H1 (cell line): Measurements from ENCODE around the gene CYP17A1. TPM values are rescaled to one million over a fixed set of nuclear protein-coding genes. Genes with fewer than 3 reads are reported as not detected.

ENCODE experiments used
- CTCF ChIA-PET: fragments of 300-600 bp; sonication (Branson Sonifier 250); formaldehyde crosslinking; loops from one replicate; lab custom pipeline; 2021; ENCODE audit not compliant: partially characterized antibody; lab: Charles Lee
- POLR2A ChIA-PET: fragments of 300-600 bp; sonication (Branson Sonifier 250); formaldehyde crosslinking; loops from one replicate; lab custom pipeline; 2021; ENCODE audit warnings: inconsistent platforms; ENCODE audit not compliant: partially characterized antibody; lab: Charles Lee
- DNase-seq, 2 experiments: peaks; one replicate each; pipeline versions ENCODE4 v3.0.0 to v3.0.0-alpha.2; 2010 to 2022; ENCODE audit warnings: low spot score in 2 of 2, low read depth in 1 of 2, mixed read lengths in 1 of 2
- FAIRE-seq: peaks from 2 replicates; lab custom pipeline; 2011; peaks lifted over from hg19 to GRCh38; lab: Jason Lieb, UNC
- H2AFZ ChIP-seq: 2 replicates; pipeline ENCODE4 v1.8.1; 2012; ENCODE audit warnings: low read length, inconsistent platforms
- H2AK5ac ChIP-seq: 2 replicates; pipeline ENCODE4 v1.6.1; 2013; ENCODE audit warnings: low read depth, low read length
- H2BK120ac ChIP-seq: replicated peaks from 2 replicates; pipeline ENCODE3; 2013; ENCODE audit warnings: low read depth, low read length, inconsistent platforms
- H2BK12ac ChIP-seq: 2 replicates; pipeline ENCODE4 v1.6.1; 2013; ENCODE audit warnings: low read depth, low read length
- H2BK15ac ChIP-seq: 2 replicates; pipeline ENCODE4 v1.6.1; 2013; ENCODE audit warnings: low read length
- H2BK20ac ChIP-seq: 2 replicates; pipeline ENCODE4 v1.6.1; 2013; ENCODE audit warnings: low read length
- H2BK5ac ChIP-seq: 2 replicates; pipeline ENCODE4 v1.6.1; 2013; ENCODE audit warnings: low read depth, low read length
- H3K14ac ChIP-seq: 2 replicates; pipeline ENCODE4 v1.6.1; 2013; ENCODE audit warnings: inconsistent platforms; ENCODE audit not compliant: insufficient read length
- H3K18ac ChIP-seq: 2 replicates; pipeline ENCODE4 v1.6.1; 2013; ENCODE audit warnings: low read length; ENCODE audit errors: extremely low read depth
- H3K23ac ChIP-seq: 2 replicates; pipeline ENCODE4 v1.6.1; 2013; ENCODE audit warnings: inconsistent platforms; ENCODE audit not compliant: insufficient read length
- H3K23me2 ChIP-seq: 2 replicates; pipeline ENCODE4 v1.6.1; 2013; ENCODE audit warnings: low read depth, low read length
- H3K27ac ChIP-seq: 2 replicates; pipeline ENCODE4 v1.6.1; 2011; ENCODE audit warnings: low read depth, low read length, inconsistent platforms
- H3K27me3 ChIP-seq, 4 experiments: replicated peaks in 1 of 4; 1 replicate in 1 of 4; 2 replicates in 3 of 4; pipeline versions ENCODE4 v1.6.1 to v1.8.1; 2011 to 2013; ENCODE audit warnings: low read length in 3 of 4, mild to moderate bottlenecking in 3 of 4, inconsistent platforms in 2 of 4, mixed read lengths in 2 of 4, moderate library complexity in 1 of 4; ENCODE audit not compliant: control insufficient read depth in 3 of 4, insufficient read depth in 3 of 4; ENCODE audit errors: extremely low read depth in 1 of 4
- H3K36me3 ChIP-seq, 4 experiments: 2 replicates each; pipeline versions ENCODE4 v1.6.1 to v1.8.1; 2011 to 2013; ENCODE audit warnings: mild to moderate bottlenecking in 4 of 4, low read length in 3 of 4, moderate library complexity in 2 of 4, control low read depth in 1 of 4, inconsistent platforms in 1 of 4; ENCODE audit not compliant: insufficient read depth in 4 of 4, control insufficient read depth in 2 of 4
- H3K4ac ChIP-seq: replicated peaks from 2 replicates; pipeline ENCODE3; 2013; ENCODE audit warnings: low read length, low read depth, mixed read lengths, inconsistent platforms; ENCODE audit not compliant: insufficient read length
- H3K4me1 ChIP-seq, 4 experiments: replicated peaks in 1 of 4; 1 replicate in 1 of 4; 2 replicates in 3 of 4; pipeline versions ENCODE4 v1.6.1 to v1.8.1; 2011 to 2013; ENCODE audit warnings: low read length in 3 of 4, inconsistent platforms in 2 of 4, mixed read lengths in 1 of 4; ENCODE audit not compliant: insufficient read depth in 4 of 4, control insufficient read depth in 3 of 4
- H3K4me2 ChIP-seq, 2 experiments: 2 replicates each; pipeline versions ENCODE4 v1.6.1 to v1.8.1; 2011 to 2013; ENCODE audit warnings: low read depth in 2 of 2, low read length in 2 of 2, control low read depth in 1 of 2, inconsistent platforms in 1 of 2, mild to moderate bottlenecking in 1 of 2; ENCODE audit not compliant: insufficient read depth in 1 of 2
- H3K4me3 ChIP-seq, 4 experiments: fragments of 200-600, 300-600 bp in 1 of 4; sonication (generic), shearing (Covaris generic), sonication (Bioruptor Twin) in 1 of 4; 2 replicates each; pipeline versions ENCODE4 v1.5.1 to v1.8.1; 2011 to 2016; ENCODE audit warnings: low read length in 4 of 4, low read depth in 3 of 4, control low read depth in 2 of 4, inconsistent platforms in 2 of 4, mild to moderate bottlenecking in 2 of 4, mixed read lengths in 1 of 4, moderate library complexity in 1 of 4; ENCODE audit not compliant: insufficient read depth in 2 of 4; ENCODE audit errors: extremely low read depth in 1 of 4
- H3K56ac ChIP-seq: replicated peaks from 2 replicates; pipeline ENCODE3; 2013; ENCODE audit warnings: low read depth, mild to moderate bottlenecking, mixed read lengths, low read length, inconsistent platforms; ENCODE audit not compliant: insufficient read length
- H3K79me1 ChIP-seq: 2 replicates; pipeline ENCODE4 v1.6.1; 2013; ENCODE audit warnings: low read depth, low read length, control low read depth
- H3K79me2 ChIP-seq, 2 experiments: 2 replicates each; pipeline versions ENCODE4 v1.6.1 to v1.8.1; 2012 to 2013; ENCODE audit warnings: low read length in 2 of 2, mild to moderate bottlenecking in 2 of 2, inconsistent platforms in 1 of 2; ENCODE audit not compliant: insufficient read depth in 2 of 2, control insufficient read depth in 1 of 2
- H3K9ac ChIP-seq, 4 experiments: replicated peaks in 1 of 4; 1 replicate in 1 of 4; 2 replicates in 3 of 4; pipeline versions ENCODE4 v1.6.1 to v1.8.1; 2011 to 2013; ENCODE audit warnings: low read depth in 3 of 4, low read length in 3 of 4, control low read depth in 2 of 4, mild to moderate bottlenecking in 2 of 4, moderate library complexity in 2 of 4, inconsistent platforms in 1 of 4; ENCODE audit errors: extremely low read depth in 1 of 4
- H3K9me3 ChIP-seq, 2 experiments: 2 replicates each; pipeline versions ENCODE4 v1.6.1 to v1.8.1; 2012 to 2013; ENCODE audit warnings: mild to moderate bottlenecking in 2 of 2, moderate library complexity in 2 of 2, control low read depth in 1 of 2, inconsistent platforms in 1 of 2, low read depth in 1 of 2, low read length in 1 of 2, mixed read lengths in 1 of 2; ENCODE audit not compliant: insufficient read depth in 2 of 2
- H4K20me1 ChIP-seq, 2 experiments: replicated peaks in 1 of 2; 2 replicates each; pipeline versions ENCODE3 to v1.8.1; 2011 to 2013; ENCODE audit warnings: inconsistent platforms in 2 of 2, low read length in 2 of 2, mild to moderate bottlenecking in 1 of 2; ENCODE audit not compliant: insufficient read depth in 2 of 2, control insufficient read depth in 1 of 2
- H4K5ac ChIP-seq: 2 replicates; pipeline ENCODE4 v1.6.1; 2013; ENCODE audit warnings: low read length, low read depth, mixed read lengths, inconsistent platforms; ENCODE audit not compliant: insufficient read length
- H4K8ac ChIP-seq: 2 replicates; pipeline ENCODE4 v1.8.0; 2013; ENCODE audit warnings: mild to moderate bottlenecking, moderate library complexity, low read length, inconsistent platforms; ENCODE audit not compliant: insufficient read depth; ENCODE audit errors: extremely low read depth
- H4K91ac ChIP-seq: replicated peaks from 2 replicates; pipeline ENCODE3; 2013; ENCODE audit warnings: low read length, mixed read lengths, inconsistent platforms; ENCODE audit not compliant: insufficient read length
- HDAC6 ChIP-seq: IDR thresholded peaks from one replicate; pipeline ENCODE4 v1.7.1; 2012; ENCODE audit warnings: low read depth, mild to moderate bottlenecking, inconsistent platforms, low read length, moderate library complexity
- POLR2A ChIP-seq, 2 experiments: IDR thresholded peaks; 1 replicate in 1 of 2; 2 replicates in 1 of 2; pipeline ENCODE4 v1.6.1; 2011; ENCODE audit warnings: low read depth in 2 of 2, low read length in 2 of 2, mild to moderate bottlenecking in 2 of 2; ENCODE audit errors: control extremely low read depth in 1 of 2
- POU5F1 ChIP-seq: IDR thresholded peaks from 2 replicates; pipeline ENCODE4 v1.6.1; 2011; ENCODE audit warnings: low read depth, mild to moderate bottlenecking, low read length, moderate library complexity
- RAD21 ChIP-seq, 2 experiments: IDR thresholded peaks in 1 of 2; conservative IDR thresholded peaks in 1 of 2; 2 replicates each; pipeline ENCODE4 v1.6.1; 2011; ENCODE audit warnings: low read depth in 2 of 2, low read length in 2 of 2, improper control_type of control experiment in 1 of 2, inconsistent platforms in 1 of 2, mild to moderate bottlenecking in 1 of 2, moderate library complexity in 1 of 2
- RXRA ChIP-seq: IDR thresholded peaks from 2 replicates; pipeline ENCODE4 v1.6.1; 2011; ENCODE audit warnings: low read depth, mild to moderate bottlenecking, low read length, moderate library complexity; ENCODE audit not compliant: insufficient read depth
- SAP30 ChIP-seq: fragments of 300-600 bp; sonication (generic); IDR thresholded peaks from 2 replicates; pipeline ENCODE4 v1.7.1; 2012; ENCODE audit warnings: low read length, moderate library complexity, mild to moderate bottlenecking, inconsistent platforms; ENCODE audit not compliant: insufficient read depth, insufficient replicate concordance
- SIN3A ChIP-seq, 2 experiments: IDR thresholded peaks in 1 of 2; conservative IDR thresholded peaks in 1 of 2; 2 replicates each; pipeline ENCODE4 v1.6.1; 2011 to 2012; ENCODE audit warnings: low read length in 2 of 2, improper control_type of control experiment in 1 of 2, low read depth in 1 of 2, mild to moderate bottlenecking in 1 of 2
- SIX5 ChIP-seq: IDR thresholded peaks from 2 replicates; pipeline ENCODE4 v1.6.1; 2011; ENCODE audit warnings: mild to moderate bottlenecking, low read depth, low read length
- TAF1 ChIP-seq: IDR thresholded peaks from 2 replicates; pipeline ENCODE4 v1.6.1; 2011; ENCODE audit warnings: mild to moderate bottlenecking, low read depth, low read length
- WGBS, 2 experiments: shearing (Covaris generic) in 1 of 2; methylation state at CpG; one replicate each; pipeline versions ENCODE4 v1.1.6 to v1.1.7; 2013 to 2015; ENCODE audit warnings: low lambda C conversion rate in 2 of 2, mixed read lengths in 2 of 2, inconsistent platforms in 1 of 2, low coverage in 1 of 2, missing lambda C conversion rate in 1 of 2; ENCODE audit not compliant: insufficient replicate concordance in 2 of 2, insufficient coverage in 1 of 2, insufficient read length in 1 of 2; ENCODE audit errors: extremely low coverage in 1 of 2, missing lambda C conversion rate in 1 of 2; 5-methylcytosine and 5-hydroxymethylcytosine counted together
- polyA plus RNA-seq, 7 experiments: library from polyadenylated mRNA; depleted of rRNA in 3 of 7; stranded (reverse) in 5 of 7; unstranded in 2 of 7; fragments of >200 nt in 5 of 7; fragments of 200-250 nt in 2 of 7; gene quantifications; 1 replicate in 5 of 7; 2 replicates in 1 of 7; 4 replicates in 1 of 7; pipeline versions ENCODE4 v1.2.1 to v1.2.3, GENCODE V29; 2011 to 2013; ENCODE audit warnings: missing spikeins in 2 of 7, mixed read lengths in 2 of 7
- total RNA-seq: library from RNA; stranded (reverse); fragmentation: NEBNext Ultra II Directional; extraction: Animal tissue kit (Norgen Biotek cat#: 25700); gene quantifications from 2 replicates; pipeline ENCODE4 v1.2.1, GENCODE V29; 2021
- TF ChIP-seq, protein P1 (sequence below), 3 experiments: IDR thresholded peaks; 1 replicate in 2 of 3; 2 replicates in 1 of 3; pipeline versions ENCODE4 v1.5.1 to v1.6.1; 2011; ENCODE audit warnings: low read length in 3 of 3, mild to moderate bottlenecking in 3 of 3, inconsistent platforms in 2 of 3, low read depth in 1 of 3, moderate library complexity in 1 of 3; ENCODE audit not compliant: insufficient read depth in 1 of 3; ENCODE audit errors: control extremely low read depth in 1 of 3

CYP17A1 gene
- total and polyA plus RNA-seq, 2 of the 8 experiments (the other 6 are each of a cell fraction or from before 2014, with no cell fraction given) = not detected

DNA sequence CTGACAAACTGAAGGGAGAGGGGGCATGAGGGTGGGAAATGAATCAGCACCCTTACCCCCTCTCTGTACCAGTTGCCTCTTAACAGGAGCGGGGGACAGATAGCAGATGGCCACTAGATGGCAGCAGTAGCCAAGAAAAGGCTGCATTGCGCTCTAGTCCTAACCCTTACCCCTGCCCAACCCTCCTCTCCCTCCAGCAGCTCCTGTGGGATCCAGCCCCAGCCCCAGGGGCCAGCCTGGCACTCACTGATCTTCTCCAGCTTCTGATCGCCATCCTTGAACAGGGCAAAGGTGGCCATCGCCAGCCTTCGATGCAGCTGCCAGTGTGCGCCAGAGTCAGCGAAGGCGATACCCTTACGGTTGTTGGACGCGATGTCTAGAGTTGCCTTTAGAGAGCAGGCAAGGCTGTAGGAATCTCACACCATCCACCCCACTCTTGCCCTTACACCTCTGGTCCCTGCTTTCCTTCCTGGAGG lies 2.2 kb downstream of the CYP17A1 start:
- no peaks in the 10 kb centered on the region for H3K9me3 ChIP-seq
- no peaks in the 10 kb centered on the region; a peak in 1 of 7 replicates for H3K27me3 ChIP-seq
- H3K4me2 ChIP-seq = no peak overlapping the region
- no peak overlapping the region for H2BK5ac ChIP-seq
- FAIRE-seq (peak; percentile 85), DNase-seq (peak; percentile 62 to 88)
- no peak overlapping the region for H3K56ac ChIP-seq
- no peak overlapping the region for H2AK5ac ChIP-seq
- H3K9ac ChIP-seq = no peak overlapping the region
- peak overlapping the region; percentile 36 for H4K91ac ChIP-seq
- peak overlapping the region; percentile 97 for H2AFZ ChIP-seq
- H3K4ac ChIP-seq = no peak overlapping the region
- 0 out of 7 replicates have a peak, but pooled peaks cover 0 to 2% (median 0%) of the 10 kb centered on the region in 4 experiments for H3K4me1 ChIP-seq
- H4K20me1 ChIP-seq = no peaks in the 10 kb centered on the region
- no peak overlapping the region for H3K14ac ChIP-seq
- no peaks in the 10 kb centered on the region; the same call in 1 of the 2 replicates for H3K23me2 ChIP-seq
- peak overlapping the region; percentile 42; the same call in 1 of the 2 replicates for H2BK12ac ChIP-seq
- peak overlapping the region; percentile 39; the same call in 1 of the 2 replicates for H4K8ac ChIP-seq
- CTCF ChIA-PET = interaction anchor here (0.6 to 11.3 kb wide), 38 partner anchors 8 to 478 kb away, joined by 3 to 118 read pairs (median 4); partner anchors contain the start of gene CNNM2
- POLR2A ChIA-PET = interaction anchor here (1.1 to 2.0 kb wide), 2 partner anchors 19 to 80 kb away, joined by 3 to 5 read pairs; partner anchors contain the start of gene BORCS7
- no peak overlapping the region for H3K18ac ChIP-seq
- H2BK120ac ChIP-seq = no peak overlapping the region
- H2BK20ac ChIP-seq = 0 out of 2 replicates have a peak overlapping the region, but pooled peaks have one; percentile 2
- H2BK15ac ChIP-seq = peak overlapping the region; percentile 67; the same call in 1 of the 2 replicates
- no peaks in the 10 kb centered on the region for H3K79me1 ChIP-seq
- no peak overlapping the region for H3K4me3 ChIP-seq
- H3K23ac ChIP-seq = no peak overlapping the region
- no peak overlapping the region for H3K27ac ChIP-seq
- no peak overlapping the region for H4K5ac ChIP-seq
- WGBS, 2 experiments = 69% methylated on average over 11 of the region's 11 CpGs; no CpG with 5 or more reads in 1 of the 2 experiments
- no peaks in the 10 kb centered on the region for H3K79me2 ChIP-seq
- no peaks in the 10 kb centered on the region for H3K36me3 ChIP-seq
- TF ChIP-seq SIX5 (no peak), RAD21 (IDR thresholded peaks at IDR 0.05 in 1 of 2, conservative IDR thresholded peaks at IDR 0.05 in 1 of 2; ENCODE audit: low read depth in 2 of 2, low read length in 2 of 2) (peak; percentile 96 to 99), POU5F1 (no peak), HDAC6 (no peak), TAF1 (no peak), RXRA (no peak), SAP30 (no peak), POLR2A (IDR thresholded peaks at IDR 0.05; ENCODE audit: control extremely low read depth in 1 of 2, low read depth in 2 of 2, low read length in 2 of 2) (no peak), SIN3A (conservative IDR thresholded peaks at IDR 0.05 in 1 of 2, IDR thresholded peaks at IDR 0.05 in 1 of 2; ENCODE audit: low read depth in 1 of 2, low read length in 2 of 2) (no peak)
- TF ChIP-seq, protein P1, sequence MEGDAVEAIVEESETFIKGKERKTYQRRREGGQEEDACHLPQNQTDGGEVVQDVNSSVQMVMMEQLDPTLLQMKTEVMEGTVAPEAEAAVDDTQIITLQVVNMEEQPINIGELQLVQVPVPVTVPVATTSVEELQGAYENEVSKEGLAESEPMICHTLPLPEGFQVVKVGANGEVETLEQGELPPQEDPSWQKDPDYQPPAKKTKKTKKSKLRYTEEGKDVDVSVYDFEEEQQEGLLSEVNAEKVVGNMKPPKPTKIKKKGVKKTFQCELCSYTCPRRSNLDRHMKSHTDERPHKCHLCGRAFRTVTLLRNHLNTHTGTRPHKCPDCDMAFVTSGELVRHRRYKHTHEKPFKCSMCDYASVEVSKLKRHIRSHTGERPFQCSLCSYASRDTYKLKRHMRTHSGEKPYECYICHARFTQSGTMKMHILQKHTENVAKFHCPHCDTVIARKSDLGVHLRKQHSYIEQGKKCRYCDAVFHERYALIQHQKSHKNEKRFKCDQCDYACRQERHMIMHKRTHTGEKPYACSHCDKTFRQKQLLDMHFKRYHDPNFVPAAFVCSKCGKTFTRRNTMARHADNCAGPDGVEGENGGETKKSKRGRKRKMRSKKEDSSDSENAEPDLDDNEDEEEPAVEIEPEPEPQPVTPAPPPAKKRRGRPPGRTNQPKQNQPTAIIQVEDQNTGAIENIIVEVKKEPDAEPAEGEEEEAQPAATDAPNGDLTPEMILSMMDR (IDR thresholded peaks at IDR 0.05; ENCODE audit: control extremely low read depth in 1 of 3, insufficient read depth in 1 of 3, low read depth in 1 of 3, low read length in 3 of 3) = peak; percentile 88 to 96 (median 89)
